K562 (cell line): ENCODE measurements around the gene UBE2E1. TPM values are rescaled to one million over a fixed set of nuclear protein-coding genes. Genes with fewer than 3 reads are reported as not detected.

ENCODE experiments used
- ATAC-seq: fragments of 200-7000 bp; cut with Tn5 transposase; 3 replicates; pipeline ENCODE4 v1.9.1; 2020; ENCODE audit warnings: moderate library complexity
- BruUV-seq: library from RNA; stranded (reverse); fragments of 400-500 nt; replicated peaks from 2 replicates; lab custom pipeline; 2021; lab: Mats Ljungman, UMichigan
- CTCF ChIA-PET: fragments of 300-600 bp; formaldehyde crosslinking; extraction: SDS; loops from one replicate; lab custom pipeline; 2021; ENCODE audit warnings: low intra/inter-chr PET ratio; lab: Yijun Ruan, JAX
- POLR2A ChIA-PET: fragments of 300-600, 350-650 bp; sonication (Branson Sonifier 250); formaldehyde crosslinking; extraction: SDS; loops from one replicate; lab custom pipeline; 2021; ENCODE audit warnings: antibody characterized with exemption, inconsistent platforms; lab: Yijun Ruan, JAX
- DNase-seq, 4 experiments: peaks; one replicate each; pipeline versions ENCODE4 v3.0.0 to v3.0.0-alpha.2; 2011 to 2018; ENCODE audit warnings: low spot score in 3 of 4, mixed read lengths in 3 of 4; ENCODE audit errors: extremely low read depth in 1 of 4
- FAIRE-seq: peaks from 2 replicates; lab custom pipeline; 2011; peaks lifted over from hg19 to GRCh38; lab: Jason Lieb, UNC
- H2AFZ ChIP-seq: 2 replicates; pipeline ENCODE4 v1.6.0; 2011; ENCODE audit warnings: low read depth, low read length, control low read depth, inconsistent platforms
- H3K27ac ChIP-seq: fragments of 200-600 bp; 3 replicates; pipeline ENCODE4 v1.8.0; 2011; ENCODE audit warnings: low read depth, mild to moderate bottlenecking, control low read depth, inconsistent platforms, low read length, moderate library complexity, mixed read lengths; ENCODE audit errors: extremely low read depth
- H3K27me3 ChIP-seq, 2 experiments: fragments of 300-600 bp in 1 of 2; 2 replicates in 1 of 2; 3 replicates in 1 of 2; pipeline versions ENCODE4 v1.6.0 to v1.8.0; 2011; ENCODE audit warnings: inconsistent platforms in 2 of 2, low read length in 2 of 2, mild to moderate bottlenecking in 1 of 2, mixed read lengths in 1 of 2, moderate library complexity in 1 of 2; ENCODE audit not compliant: control insufficient read depth in 2 of 2, insufficient read depth in 2 of 2
- H3K36me3 ChIP-seq: fragments of 300-600 bp; 3 replicates; pipeline ENCODE4 v1.8.0; 2011; ENCODE audit warnings: mild to moderate bottlenecking, low read length, inconsistent platforms; ENCODE audit not compliant: control insufficient read depth, insufficient read depth
- H3K4me1 ChIP-seq, 2 experiments: fragments of 200-600 bp in 1 of 2; replicated peaks in 1 of 2; 2 replicates in 1 of 2; 3 replicates in 1 of 2; pipeline versions ENCODE4 v1.5.1 to v1.8.0; 2011; ENCODE audit warnings: inconsistent platforms in 2 of 2, low read length in 2 of 2, mild to moderate bottlenecking in 1 of 2, mixed read lengths in 1 of 2, moderate library complexity in 1 of 2; ENCODE audit not compliant: control insufficient read depth in 2 of 2, insufficient read depth in 2 of 2
- H3K4me2 ChIP-seq: 2 replicates; pipeline ENCODE4 v1.6.1; 2011; ENCODE audit warnings: low read length, control low read depth, inconsistent platforms, mixed read lengths; ENCODE audit not compliant: insufficient read depth
- H3K4me3 ChIP-seq: fragments of 200-600 bp; sonication (generic), shearing (Covaris generic); 2 replicates; pipeline ENCODE4 v1.5.1; 2016; ENCODE audit warnings: control low read depth, inconsistent platforms
- H3K79me2 ChIP-seq: fragments of 200-600 bp; 3 replicates; pipeline ENCODE4 v1.8.0; 2011; ENCODE audit warnings: low read length, inconsistent platforms; ENCODE audit not compliant: control insufficient read depth, insufficient read depth
- H3K9ac ChIP-seq, 2 experiments: 2 replicates each; pipeline versions ENCODE4 v1.6.0 to v1.6.1; 2011; ENCODE audit warnings: low read depth in 2 of 2, low read length in 2 of 2, control low read depth in 1 of 2, inconsistent platforms in 1 of 2, mild to moderate bottlenecking in 1 of 2, mixed read lengths in 1 of 2; ENCODE audit not compliant: insufficient read depth in 1 of 2
- H3K9me1 ChIP-seq: one replicate; pipeline ENCODE4 v1.6.0; 2011; ENCODE audit warnings: inconsistent platforms, mild to moderate bottlenecking, low read length, moderate library complexity; ENCODE audit not compliant: control insufficient read depth, insufficient read depth
- H3K9me3 ChIP-seq: replicated peaks from 2 replicates; pipeline ENCODE4 v1.5.1; 2011; ENCODE audit warnings: low read depth, low read length, inconsistent platforms; ENCODE audit not compliant: control insufficient read depth, insufficient read depth
- H4K20me1 ChIP-seq: replicated peaks from 2 replicates; pipeline ENCODE4 v1.6.1; 2011; ENCODE audit warnings: low read length, inconsistent platforms, mixed read lengths; ENCODE audit not compliant: control insufficient read depth, insufficient read depth
- CAMTA2 ChIP-seq: fragments of 250-450 bp; sonication (Bioruptor Pico); conservative IDR thresholded peaks from 2 replicates; pipeline ENCODE4 v1.5.1; 2022
- HNRNPUL1 ChIP-seq: fragments of 200-400 bp; formaldehyde crosslinking; IDR thresholded peaks from 2 replicates; pipeline ENCODE4 v1.6.1; 2017; ENCODE audit warnings: low read length
- MCM5 ChIP-seq: fragments of 450-650 bp; IDR thresholded peaks from 2 replicates; pipeline ENCODE4 v1.6.1; 2016; ENCODE audit warnings: low read depth
- RBM39 ChIP-seq: fragments of 200-400 bp; formaldehyde crosslinking; optimal IDR thresholded peaks from 2 replicates; pipeline ENCODE3; 2018; ENCODE audit warnings: low read depth, low read length
- SETDB1 ChIP-seq: IDR thresholded peaks from one replicate; pipeline ENCODE4 v1.6.1; 2012; ENCODE audit warnings: low read length, control low read depth, inconsistent platforms
- YBX1 ChIP-seq: fragments of 450-650 bp; IDR thresholded peaks from 2 replicates; pipeline ENCODE4 v1.7.1; 2016; ENCODE audit warnings: mild to moderate bottlenecking
- ZNF551 ChIP-seq: fragments of 250-450 bp; sonication (Bioruptor Pico); IDR thresholded peaks from 2 replicates; pipeline ENCODE4 v1.5.0; 2021; ENCODE audit warnings: mild to moderate bottlenecking, moderate library complexity
- WGBS: fragments of 100-300 bp; shearing (Covaris generic); methylation state at CpG from one replicate; pipeline ENCODE4 v1.1.6; 2016; ENCODE audit warnings: low coverage, mixed read lengths; ENCODE audit not compliant: insufficient coverage; ENCODE audit errors: missing lambda C conversion rate; 5-methylcytosine and 5-hydroxymethylcytosine counted together
- in situ Hi-C: fragments of 300-500 bp; cut with MboI; formaldehyde crosslinking; loops from 4 replicates; pipeline ENCODE4 v1.15.0; 2018; ENCODE audit warnings: inconsistent platforms, mixed read lengths
- intact Hi-C: fragments of 100-400 bp; cut with micrococcal nuclease; formaldehyde crosslinking; loops from 2 replicates; pipeline ENCODE4 v1.14.2; 2022
- polyA plus RNA-seq, 8 experiments: library from polyadenylated mRNA; depleted of rRNA in 4 of 8; stranded (reverse) in 5 of 8; unstranded in 3 of 8; fragments of >200 nt; fragmentation: Nextera tagmentation in 2 of 8; fragmentation: Illumina TruSeq in 1 of 8; extraction: Ambion mirVana in 2 of 8; extraction: Trizol in 1 of 8; gene quantifications; 2 replicates each; pipeline versions ENCODE4 v1.2.1 to v1.2.3, GENCODE V29; 2011 to 2014; ENCODE audit warnings: inconsistent platforms in 1 of 8, missing spikeins in 1 of 8
- total RNA-seq, 7 experiments: library from RNA; depleted of rRNA in 6 of 7; stranded (reverse); fragments of >200 nt in 6 of 7; fragmentation: Illumina TruSeq in 2 of 7; extraction: Trizol in 2 of 7; gene quantifications; 2 replicates each; pipeline versions ENCODE4 v1.2.1 to v1.2.3, GENCODE V29; 2011 to 2021; ENCODE audit warnings: low replicate concordance in 1 of 7
- TF ChIP-seq, protein P1 (sequence below): fragments of 250-450 bp; sonication (Bioruptor Pico); IDR thresholded peaks from 2 replicates; pipeline ENCODE4 v1.4.0; 2020; ENCODE audit warnings: mild to moderate bottlenecking, moderate library complexity

UBE2E1 gene
- total and polyA plus RNA-seq, 9 of the 15 experiments (the other 6 are each of a cell fraction or from before 2014, with no cell fraction given): 54.4 to 294 (median 165) TPM

DNA sequence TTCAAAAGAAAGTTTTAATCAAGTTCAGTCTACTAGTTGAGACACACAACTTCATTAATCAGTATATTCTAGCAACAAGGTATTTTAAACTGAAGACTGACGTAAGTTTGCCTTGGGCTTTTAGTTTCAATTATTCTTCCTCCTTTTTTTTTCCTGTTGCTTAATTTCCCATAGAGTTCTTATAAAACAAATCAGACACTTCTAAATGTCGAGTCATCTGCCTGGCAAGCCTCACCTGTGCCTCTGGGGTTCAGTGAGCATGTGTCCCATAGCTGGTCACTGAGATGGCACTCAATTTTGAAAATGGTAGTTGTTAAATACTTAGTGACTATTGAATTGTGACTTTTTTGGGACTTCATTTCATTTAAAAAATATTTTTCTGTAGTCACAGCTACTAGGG, 83.6 kb downstream of the UBE2E1 start:
- BruUV-seq: no TSS peak

DNA sequence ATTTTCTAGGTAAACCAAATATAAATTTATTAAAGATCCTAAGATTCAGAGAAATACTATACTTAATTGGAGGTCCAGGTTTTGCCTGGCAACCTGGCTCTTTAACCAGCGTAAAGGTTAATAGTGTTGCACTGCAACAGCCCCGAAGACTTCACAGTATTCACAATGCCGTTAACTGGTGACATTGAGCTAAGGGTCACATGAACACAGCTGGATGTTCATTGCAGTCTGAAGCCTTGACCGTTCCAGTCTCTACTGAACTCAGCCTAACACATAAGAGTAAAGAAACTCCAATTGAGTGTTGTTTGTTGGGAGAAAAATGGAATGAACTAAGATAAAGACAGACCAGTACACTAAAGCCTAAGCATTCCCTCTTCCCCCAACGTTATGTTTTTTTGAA, 84.2 kb downstream of the UBE2E1 start:
- no peak overlapping the region for H3K9ac ChIP-seq
- ChIA-PET POLR2A (interaction anchor here (3.1 kb wide), 1 partner anchor 27 kb away, joined by 22 read pairs; the partner anchor contains the start of genes NKIRAS1 and RPL15), CTCF (interaction anchor here (2.1 kb wide), 1 partner anchor 348 kb away, joined by 14 read pairs; no protein-coding TSS in a partner anchor)
- no peaks in the 10 kb centered on the region for H3K27me3 ChIP-seq
- H3K9me3 ChIP-seq: no peaks in the 10 kb centered on the region
- DNase-seq (no peak), ATAC-seq (no peak), FAIRE-seq (no peak)
- H2AFZ ChIP-seq: no peak overlapping the region
- H3K9me1 ChIP-seq: no peaks in the 10 kb centered on the region
- H3K36me3 ChIP-seq: peaks cover 59% of the 10 kb centered on the region
- H4K20me1 ChIP-seq: no peaks in the 10 kb centered on the region
- BruUV-seq: no TSS peak
- peaks cover 0 to 8% of the 10 kb centered on the region in 2 experiments; a peak in 3 of 5 replicates for H3K4me1 ChIP-seq
- H3K79me2 ChIP-seq: peaks cover 4% of the 10 kb centered on the region; the same call in 1 of the 3 replicates
- no peak overlapping the region for H3K4me3 ChIP-seq
- no peak overlapping the region for H3K4me2 ChIP-seq
- 84% methylated on average over 5 of the region's 5 CpGs for WGBS
- TF ChIP-seq ZNF551 (CRISPR knock-in tag) (no peak), CAMTA2 (CRISPR knock-in tag) (no peak), YBX1 (no peak)
- TF ChIP-seq, protein P1, sequence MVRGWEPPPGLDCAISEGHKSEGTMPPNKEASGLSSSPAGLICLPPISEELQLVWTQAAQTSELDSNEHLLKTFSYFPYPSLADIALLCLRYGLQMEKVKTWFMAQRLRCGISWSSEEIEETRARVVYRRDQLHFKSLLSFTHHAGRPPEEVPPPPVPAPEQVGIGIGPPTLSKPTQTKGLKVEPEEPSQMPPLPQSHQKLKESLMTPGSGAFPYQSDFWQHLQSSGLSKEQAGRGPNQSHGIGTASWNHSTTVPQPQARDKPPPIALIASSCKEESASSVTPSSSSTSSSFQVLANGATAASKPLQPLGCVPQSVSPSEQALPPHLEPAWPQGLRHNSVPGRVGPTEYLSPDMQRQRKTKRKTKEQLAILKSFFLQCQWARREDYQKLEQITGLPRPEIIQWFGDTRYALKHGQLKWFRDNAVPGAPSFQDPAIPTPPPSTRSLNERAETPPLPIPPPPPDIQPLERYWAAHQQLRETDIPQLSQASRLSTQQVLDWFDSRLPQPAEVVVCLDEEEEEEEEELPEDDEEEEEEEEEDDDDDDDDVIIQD (CRISPR knock-in tag): no peak
- in situ Hi-C loops (no loop called here), intact Hi-C loops (loop anchor here (2.0 to 10.0 kb wide), 4 partner anchors 57 to 349 kb away; no protein-coding TSS in a partner anchor)
- no peak overlapping the region for H3K27ac ChIP-seq

More for the DNA sequence above, 83.6 kb downstream of the UBE2E1 start:
- peaks cover 57% of the 10 kb centered on the region for H3K36me3 ChIP-seq
- no peak overlapping the region for H3K27ac ChIP-seq
- TF ChIP-seq SETDB1: no peak
- TF ChIP-seq RBM39: no peak
- no peak for TF ChIP-seq MCM5
- no peak for TF ChIP-seq HNRNPUL1
- TF ChIP-seq, all 486 proteins: peak for 0
- Histone ChIP-seq H3K79me2 (peaks cover 8% of the 10 kb centered on the region; the same call in 1 of the 3 replicates), H3K4me1 (peaks cover 0 to 3% of the 10 kb centered on the region in 2 experiments; a peak in 2 of 5 replicates), H2AFZ (no peak overlapping the region), H4K20me1 (no peaks in the 10 kb centered on the region), H3K27me3 (no peaks in the 10 kb centered on the region), H3K4me3 (no peak overlapping the region), H3K9me3 (no peaks in the 10 kb centered on the region), H3K4me2 (no peak overlapping the region), H3K9ac (no peak overlapping the region), H3K9me1 (no peaks in the 10 kb centered on the region)
- intact Hi-C loops (loop anchor here (2.0 to 10.0 kb wide), 4 partner anchors 57 to 349 kb away; no protein-coding TSS in a partner anchor), in situ Hi-C loops (no loop called here)
- FAIRE-seq: peak; percentile 26
- no peak for ATAC-seq
- DNase-seq: no peak
- 87% methylated on average over 2 of the region's 2 CpGs for WGBS
- ChIA-PET POLR2A (interaction anchor here (0.7 to 3.1 kb wide), 4 partner anchors 8 to 696 kb away, joined by 3 to 22 read pairs (median 4); partner anchors contain the start of genes NKIRAS1 and RPL15), CTCF (interaction anchor here (1.4 to 2.1 kb wide), 3 partner anchors 97 to 349 kb away, joined by 5 to 14 read pairs (median 10); no protein-coding TSS in a partner anchor)
